HepG2 (cell line): ENCODE measurements around the gene ANKEF1. TPM values are rescaled to one million over a fixed set of nuclear protein-coding genes. Genes with fewer than 3 reads are reported as not detected.

Experiments
- ATM ChIP-seq: fragments of 450-650 bp; IDR thresholded peaks from 2 replicates; pipeline ENCODE4 v1.7.1; 2017; ENCODE audit warnings: mild to moderate bottlenecking, borderline replicate concordance
- BRCA1 ChIP-seq: sonication (generic); formaldehyde crosslinking; IDR thresholded peaks from 2 replicates; pipeline ENCODE4 v1.4.0; 2020; ENCODE audit warnings: missing genetic modification reagents
- CBX5 ChIP-seq: sonication (generic); formaldehyde crosslinking; IDR thresholded peaks from 2 replicates; pipeline ENCODE4 v1.4.0; 2020; ENCODE audit warnings: missing genetic modification reagents, borderline replicate concordance
- DMAP1 ChIP-seq: IDR thresholded peaks from 2 replicates; pipeline ENCODE4 v1.6.1; 2016
- HDAC1 ChIP-seq: sonication (generic); formaldehyde crosslinking; IDR thresholded peaks from 2 replicates; pipeline ENCODE4 v1.5.1; 2020; ENCODE audit warnings: mild to moderate bottlenecking, missing genetic modification reagents
- HIVEP1 ChIP-seq: sonication (generic); formaldehyde crosslinking; IDR thresholded peaks from 2 replicates; pipeline ENCODE4 v1.4.0; 2020; ENCODE audit warnings: mild to moderate bottlenecking, missing genetic modification reagents
- HMG20B ChIP-seq: conservative IDR thresholded peaks from 2 replicates; pipeline ENCODE4 v1.6.1; 2016; ENCODE audit warnings: missing genetic modification reagents, missing compliant biosample characterization
- IRF2 ChIP-seq: IDR thresholded peaks from 2 replicates; pipeline ENCODE4 v1.6.1; 2018; ENCODE audit warnings: missing genetic modification reagents, missing compliant biosample characterization
- KDM4B ChIP-seq: sonication (generic); formaldehyde crosslinking; IDR thresholded peaks from 2 replicates; pipeline ENCODE4 v1.4.0; 2020; ENCODE audit warnings: missing genetic modification reagents
- KDM5B ChIP-seq: sonication (generic); formaldehyde crosslinking; IDR thresholded peaks from 2 replicates; pipeline ENCODE4 v1.4.0; 2020; ENCODE audit warnings: missing genetic modification reagents, mild to moderate bottlenecking, borderline replicate concordance
- NAIF1 ChIP-seq: sonication (generic); formaldehyde crosslinking; IDR thresholded peaks from 2 replicates; pipeline ENCODE4 v1.5.0; 2020; ENCODE audit warnings: mild to moderate bottlenecking, missing genetic modification reagents, borderline replicate concordance
- NRL ChIP-seq: sonication (generic); formaldehyde crosslinking; IDR thresholded peaks from 2 replicates; pipeline ENCODE4 v1.5.0; 2020; ENCODE audit warnings: missing genetic modification reagents, mild to moderate bottlenecking, moderate library complexity, borderline replicate concordance
- POLR2AphosphoS2 ChIP-seq: IDR thresholded peaks from 2 replicates; pipeline ENCODE4 v1.6.1; 2011; ENCODE audit warnings: low read depth, low read length, improper control_type of control experiment
- PRPF4 ChIP-seq: fragments of 200-400 bp; formaldehyde crosslinking; IDR thresholded peaks from 2 replicates; pipeline ENCODE4 v1.6.1; 2016; ENCODE audit warnings: low read length, low read depth; ENCODE audit not compliant: poor library complexity, severe bottlenecking
- RFXANK ChIP-seq: IDR thresholded peaks from 2 replicates; pipeline ENCODE4 v1.6.1; 2016
- TBX2 ChIP-seq: sonication (generic); formaldehyde crosslinking; IDR thresholded peaks from 2 replicates; pipeline ENCODE4 v1.5.0; 2020; ENCODE audit warnings: missing genetic modification reagents, mild to moderate bottlenecking, borderline replicate concordance
- TSC22D2 ChIP-seq: sonication (generic); formaldehyde crosslinking; IDR thresholded peaks from 2 replicates; pipeline ENCODE4 v1.5.1; 2020; ENCODE audit warnings: missing genetic modification reagents, mild to moderate bottlenecking, borderline replicate concordance
- ZBTB7B ChIP-seq: sonication (generic); formaldehyde crosslinking; IDR thresholded peaks from 2 replicates; pipeline ENCODE4 v1.4.0; 2020; ENCODE audit warnings: missing genetic modification reagents
- ZEB1 ChIP-seq: IDR thresholded peaks from 2 replicates; pipeline ENCODE4 v1.6.1; 2012; ENCODE audit warnings: mild to moderate bottlenecking, low read depth, inconsistent platforms; ENCODE audit not compliant: insufficient replicate concordance
- ZNF12 ChIP-seq: sonication (generic); formaldehyde crosslinking; IDR thresholded peaks from 2 replicates; pipeline ENCODE4 v1.5.0; 2020; ENCODE audit warnings: missing genetic modification reagents
- ZNF205 ChIP-seq: IDR thresholded peaks from 2 replicates; pipeline ENCODE4 v1.6.1; 2018; ENCODE audit warnings: missing biosample characterization, missing genetic modification reagents
- ZNF660 ChIP-seq: sonication (generic); formaldehyde crosslinking; IDR thresholded peaks from 2 replicates; pipeline ENCODE4 v1.5.1; 2020; ENCODE audit warnings: mild to moderate bottlenecking, low read depth, missing genetic modification reagents, borderline replicate concordance
- ZNF678 ChIP-seq: sonication (generic); formaldehyde crosslinking; IDR thresholded peaks from 2 replicates; pipeline ENCODE4 v1.4.0; 2020; ENCODE audit warnings: mild to moderate bottlenecking, missing genetic modification reagents
- ZNF749 ChIP-seq: sonication (generic); formaldehyde crosslinking; IDR thresholded peaks from 2 replicates; pipeline ENCODE4 v1.8.0; 2022; ENCODE audit warnings: mild to moderate bottlenecking, missing genetic modification reagents, moderate library complexity, borderline replicate concordance
- ZNF773 ChIP-seq: sonication (generic); formaldehyde crosslinking; IDR thresholded peaks from 2 replicates; pipeline ENCODE4 v1.4.0; 2020; ENCODE audit warnings: missing genetic modification reagents, borderline replicate concordance
- polyA plus RNA-seq, 8 experiments: library from polyadenylated mRNA; depleted of rRNA in 3 of 8; stranded (reverse) in 7 of 8; unstranded in 1 of 8; fragments of >200 nt; fragmentation: Illumina TruSeq in 4 of 8; extraction: Trizol in 4 of 8; gene quantifications; 2 replicates each; pipeline versions ENCODE4 v1.2.1 to v1.2.3, GENCODE V29; 2011 to 2016; ENCODE audit warnings: low read depth in 4 of 8, missing spikeins in 1 of 8, mixed read lengths in 1 of 8; ENCODE audit not compliant: insufficient read depth in 1 of 8
- total RNA-seq, 5 experiments: library from RNA; depleted of rRNA; stranded (reverse); fragments of >200 nt; fragmentation: Illumina TruSeq; extraction: Trizol; gene quantifications; 2 replicates each; pipeline ENCODE4 v1.2.3, GENCODE V29; 2016; ENCODE audit warnings: low read depth in 1 of 5
- TF ChIP-seq, protein P1 (sequence below): sonication (generic); formaldehyde crosslinking; IDR thresholded peaks from 2 replicates; pipeline ENCODE4 v1.8.1; 2023; ENCODE audit warnings: mild to moderate bottlenecking, inconsistent platforms, moderate library complexity, missing genetic modification reagents, borderline replicate concordance
- TF ChIP-seq, protein P2 (sequence below): IDR thresholded peaks from 2 replicates; pipeline ENCODE4 v1.6.1; 2016; ENCODE audit warnings: control low read depth

ANKEF1 gene
- total and polyA plus RNA-seq, 2 of the 13 experiments (the other 11 are each of a cell fraction or from before 2014, with no cell fraction given), result 3.1 to 8.6 TPM

DNA sequence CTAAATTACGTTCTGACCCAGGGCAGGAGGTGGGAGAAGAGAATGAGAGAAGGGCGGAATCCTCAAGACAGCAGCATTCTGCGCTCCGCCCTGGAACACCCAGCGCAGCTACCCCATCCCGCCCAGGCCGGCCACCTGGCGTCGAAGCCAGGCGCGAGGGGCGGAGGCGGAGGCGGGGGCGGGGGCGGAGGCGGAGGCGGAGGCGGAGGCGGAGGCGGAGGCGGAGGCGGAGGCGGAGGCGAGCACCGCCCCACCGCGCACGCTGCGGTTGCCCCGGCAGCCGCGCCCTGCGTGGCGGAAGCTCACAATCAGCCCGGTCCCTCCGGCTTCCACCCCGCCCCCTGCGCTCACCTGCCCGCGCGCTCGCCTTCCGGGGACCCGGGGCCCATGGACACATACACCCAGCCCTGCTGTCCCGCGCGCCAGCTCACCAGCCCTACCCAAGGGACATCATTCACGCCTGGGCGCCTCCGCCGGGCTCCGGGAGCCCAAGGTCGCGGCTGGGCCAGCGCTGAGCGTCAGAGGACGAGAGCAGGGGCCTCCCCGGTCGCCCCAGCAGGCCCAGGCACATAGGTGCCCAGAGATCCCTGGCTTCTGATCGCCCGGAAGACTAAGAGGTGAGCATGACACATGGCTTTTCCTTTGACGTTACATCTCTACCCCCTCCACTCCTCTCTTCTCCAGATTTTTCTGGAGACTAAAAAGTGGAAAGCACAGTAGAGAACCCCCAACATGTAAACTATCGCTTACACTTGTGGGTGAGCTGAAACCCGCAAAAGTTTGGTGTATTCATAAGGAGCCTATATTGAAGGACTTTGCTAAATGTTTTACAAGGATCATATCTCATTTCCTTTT lies at the start of gene ANKEF1 (continued):
- TF ChIP-seq KDM4B (CRISPR knock-in tag), result 0 out of 2 replicates have a peak, but pooled peaks have one; percentile 83
- TF ChIP-seq ZNF660, result no peak
- TF ChIP-seq DMAP1 (CRISPR knock-in tag), result peak; percentile 95
- peak; percentile 78; the same call in 1 of the 2 replicates for TF ChIP-seq BRCA1 (CRISPR knock-in tag)
- TF ChIP-seq, protein P1, sequence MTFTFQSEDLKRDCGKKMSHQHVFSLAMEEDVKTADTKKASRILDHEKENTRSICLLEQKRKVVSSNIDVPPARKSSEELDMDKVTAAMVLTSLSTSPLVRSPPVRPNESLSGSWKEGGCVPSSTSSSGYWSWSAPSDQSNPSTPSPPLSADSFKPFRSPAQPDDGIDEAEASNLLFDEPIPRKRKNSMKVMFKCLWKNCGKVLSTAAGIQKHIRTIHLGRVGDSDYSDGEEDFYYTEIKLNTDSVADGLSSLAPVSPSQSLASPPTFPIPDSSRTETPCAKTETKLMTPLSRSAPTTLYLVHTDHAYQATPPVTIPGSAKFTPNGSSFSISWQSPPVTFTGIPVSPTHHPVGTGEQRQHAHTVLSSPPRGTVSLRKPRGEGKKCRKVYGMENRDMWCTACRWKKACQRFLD, result peak; percentile 93
- no peak for TF ChIP-seq ATM
- TF ChIP-seq NAIF1 (CRISPR knock-in tag), result no peak
- peak; percentile 42; the same call in 1 of the 2 replicates for TF ChIP-seq ZNF749 (CRISPR knock-in tag)
- TF ChIP-seq ZBTB7B (CRISPR knock-in tag), result peak; percentile 78
- peak; percentile 90 for TF ChIP-seq CBX5
- TF ChIP-seq, protein P2, sequence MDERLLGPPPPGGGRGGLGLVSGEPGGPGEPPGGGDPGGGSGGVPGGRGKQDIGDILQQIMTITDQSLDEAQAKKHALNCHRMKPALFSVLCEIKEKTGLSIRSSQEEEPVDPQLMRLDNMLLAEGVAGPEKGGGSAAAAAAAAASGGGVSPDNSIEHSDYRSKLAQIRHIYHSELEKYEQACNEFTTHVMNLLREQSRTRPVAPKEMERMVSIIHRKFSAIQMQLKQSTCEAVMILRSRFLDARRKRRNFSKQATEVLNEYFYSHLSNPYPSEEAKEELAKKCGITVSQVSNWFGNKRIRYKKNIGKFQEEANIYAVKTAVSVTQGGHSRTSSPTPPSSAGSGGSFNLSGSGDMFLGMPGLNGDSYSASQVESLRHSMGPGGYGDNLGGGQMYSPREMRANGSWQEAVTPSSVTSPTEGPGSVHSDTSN (CRISPR knock-in tag), result no peak
- TF ChIP-seq ZNF12, result peak; percentile 46; the same call in 1 of the 2 replicates
- peak; percentile 72; the same call in 1 of the 2 replicates for TF ChIP-seq TBX2 (CRISPR knock-in tag)
- no peak for TF ChIP-seq PRPF4
- TF ChIP-seq ZNF678 (CRISPR knock-in tag), result 0 out of 2 replicates have a peak, but pooled peaks have one; percentile 88
- TF ChIP-seq NRL, result peak; percentile 97
- TF ChIP-seq TSC22D2 (CRISPR knock-in tag), result no peak
- peak; percentile 90; the same call in 1 of the 2 replicates for TF ChIP-seq ZNF205 (CRISPR knock-in tag)
- peak; percentile 83; the same call in 1 of the 2 replicates for TF ChIP-seq ZNF773 (CRISPR knock-in tag)
- peak; percentile 77 for TF ChIP-seq IRF2 (CRISPR knock-in tag)
- peak; percentile 97 for TF ChIP-seq HDAC1 (CRISPR knock-in tag)
- peak; percentile 62; the same call in 1 of the 2 replicates for TF ChIP-seq HMG20B (CRISPR knock-in tag)
- TF ChIP-seq POLR2AphosphoS2, result no peak
- peak; percentile 91 for TF ChIP-seq ZEB1
- TF ChIP-seq HIVEP1 (CRISPR knock-in tag), result peak; percentile 86
- TF ChIP-seq RFXANK (CRISPR knock-in tag), result no peak
- peak; percentile 97 for TF ChIP-seq KDM5B (CRISPR knock-in tag)
